IMR-90 (cell line): ENCODE data around the gene PAMR1. TPM values are rescaled to one million over a fixed set of nuclear protein-coding genes. Genes with fewer than 3 reads are reported as not detected.

Experiments
- ATAC-seq: fragments of 200-7000 bp; cut with Tn5 transposase; 2 replicates; pipeline ENCODE4 v1.9.1; 2020; ENCODE audit warnings: low read depth, mild to moderate bottlenecking, moderate library complexity
- BruUV-seq: library from RNA; stranded (reverse); fragments of 400-500 nt; replicated peaks from 2 replicates; lab custom pipeline; 2021; lab: Mats Ljungman, UMichigan
- CTCF ChIA-PET: fragments of 300-600 bp; formaldehyde crosslinking; extraction: SDS; loops from one replicate; lab custom pipeline; 2021; ENCODE audit warnings: antibody characterized with exemption; lab: Yijun Ruan, JAX
- POLR2A ChIA-PET: fragments of 300-600 bp; sonication (Branson Sonifier 250); formaldehyde crosslinking; loops from one replicate; lab custom pipeline; 2022; ENCODE audit warnings: antibody characterized with exemption; ENCODE audit not compliant: unreplicated experiment; lab: Charles Lee
- DNase-seq: peaks from one replicate; pipeline ENCODE4 v3.0.0; 2013
- H2AFZ ChIP-seq: replicated peaks from 2 replicates; pipeline ENCODE3; 2013; ENCODE audit warnings: low read length, mild to moderate bottlenecking; ENCODE audit not compliant: poor library complexity
- H2AK5ac ChIP-seq: 2 replicates; pipeline ENCODE4 v1.6.1; 2013; ENCODE audit warnings: low read depth, low read length, inconsistent platforms
- H2AK9ac ChIP-seq: replicated peaks from 2 replicates; pipeline ENCODE3; 2013; ENCODE audit warnings: mild to moderate bottlenecking, low read depth, low read length, moderate library complexity; ENCODE audit not compliant: poor library complexity
- H2BK120ac ChIP-seq: 2 replicates; pipeline ENCODE4 v1.6.1; 2013; ENCODE audit warnings: low read depth, low read length, inconsistent platforms
- H2BK15ac ChIP-seq: 3 replicates; pipeline ENCODE4 v1.6.1; 2013; ENCODE audit warnings: low read depth, low read length, inconsistent platforms
- H2BK20ac ChIP-seq: 2 replicates; pipeline ENCODE4 v1.6.1; 2013; ENCODE audit warnings: low read depth, mild to moderate bottlenecking, inconsistent platforms, low read length, moderate library complexity
- H2BK5ac ChIP-seq: 2 replicates; pipeline ENCODE4 v1.6.1; 2013; ENCODE audit warnings: mild to moderate bottlenecking, low read depth, low read length, inconsistent platforms; ENCODE audit not compliant: poor library complexity, severe bottlenecking
- H3K14ac ChIP-seq: replicated peaks from 2 replicates; pipeline ENCODE4 v1.6.1; 2013; ENCODE audit warnings: low read depth, low read length, inconsistent platforms
- H3K18ac ChIP-seq: 2 replicates; pipeline ENCODE4 v1.6.1; 2013; ENCODE audit warnings: low read depth, low read length, control low read depth
- H3K23ac ChIP-seq: 2 replicates; pipeline ENCODE4 v1.6.1; 2013; ENCODE audit warnings: low read depth, low read length, inconsistent platforms
- H3K27ac ChIP-seq: 2 replicates; pipeline ENCODE4 v1.5.1; 2013; ENCODE audit warnings: mild to moderate bottlenecking, control low read depth, low read length; ENCODE audit not compliant: insufficient read depth
- H3K27me3 ChIP-seq: 2 replicates; pipeline ENCODE4 v1.6.1; 2013; ENCODE audit warnings: low read length; ENCODE audit not compliant: control insufficient read depth, insufficient read depth
- H3K36me3 ChIP-seq: 2 replicates; pipeline ENCODE4 v1.6.1; 2013; ENCODE audit warnings: low read length, mixed read lengths; ENCODE audit not compliant: control insufficient read depth, insufficient read depth
- H3K4ac ChIP-seq: 2 replicates; pipeline ENCODE4 v1.6.1; 2013; ENCODE audit warnings: low read depth, low read length, inconsistent platforms
- H3K4me1 ChIP-seq: 2 replicates; pipeline ENCODE4 v1.6.1; 2013; ENCODE audit warnings: low read length, mixed read lengths; ENCODE audit not compliant: control insufficient read depth, insufficient read depth
- H3K4me2 ChIP-seq: 2 replicates; pipeline ENCODE4 v1.6.1; 2013; ENCODE audit warnings: low read depth, mild to moderate bottlenecking, control low read depth, low read length, moderate library complexity
- H3K4me3 ChIP-seq: 2 replicates; pipeline ENCODE4 v1.5.1; 2013; ENCODE audit warnings: low read depth, mild to moderate bottlenecking, control low read depth, low read length, moderate library complexity; ENCODE audit not compliant: insufficient read depth
- H3K56ac ChIP-seq: 2 replicates; pipeline ENCODE4 v1.6.1; 2013; ENCODE audit warnings: low read length, inconsistent platforms; ENCODE audit not compliant: insufficient read depth; ENCODE audit errors: extremely low read depth
- H3K79me1 ChIP-seq, 2 experiments: 2 replicates each; pipeline ENCODE4 v1.6.1; 2013; ENCODE audit warnings: low read length in 2 of 2, inconsistent platforms in 1 of 2, low read depth in 1 of 2
- H3K9ac ChIP-seq: 2 replicates; pipeline ENCODE4 v1.6.1; 2013; ENCODE audit warnings: low read depth, low read length, control low read depth
- H3K9me1 ChIP-seq: 2 replicates; pipeline ENCODE4 v1.6.1; 2013; ENCODE audit warnings: low read length, inconsistent platforms; ENCODE audit not compliant: insufficient read depth
- H3K9me3 ChIP-seq: 2 replicates; pipeline ENCODE4 v1.6.1; 2013; ENCODE audit warnings: low read length; ENCODE audit not compliant: control insufficient read depth, insufficient read depth
- H4K20me1 ChIP-seq: 2 replicates; pipeline ENCODE4 v1.6.1; 2013; ENCODE audit warnings: low read length, inconsistent platforms; ENCODE audit not compliant: insufficient read depth
- H4K5ac ChIP-seq: 2 replicates; pipeline ENCODE4 v1.6.1; 2013; ENCODE audit warnings: mild to moderate bottlenecking, low read depth, low read length, control low read depth
- H4K8ac ChIP-seq, 2 experiments: 2 replicates each; pipeline ENCODE4 v1.6.1; 2013; ENCODE audit warnings: low read depth in 2 of 2, low read length in 2 of 2, control low read depth in 1 of 2, inconsistent platforms in 1 of 2
- H4K91ac ChIP-seq: 2 replicates; pipeline ENCODE4 v1.6.1; 2013; ENCODE audit warnings: low read depth, low read length, inconsistent platforms; ENCODE audit not compliant: insufficient read depth
- BHLHE40 ChIP-seq: fragments of 150-350 bp; IDR thresholded peaks from 2 replicates; pipeline ENCODE4 v1.6.1; 2016; ENCODE audit warnings: mild to moderate bottlenecking, low read depth, low read length
- CEBPB ChIP-seq: IDR thresholded peaks from 2 replicates; pipeline ENCODE4 v1.6.1; 2012; ENCODE audit warnings: low read depth, low read length, improper control_type of control experiment
- CHD1 ChIP-seq: IDR thresholded peaks from 2 replicates; pipeline ENCODE4 v1.6.1; 2012; ENCODE audit warnings: low read depth, low read length, improper control_type of control experiment
- CTCF ChIP-seq: conservative IDR thresholded peaks from 2 replicates; pipeline ENCODE4 v1.5.1; 2012; ENCODE audit warnings: mild to moderate bottlenecking, low read depth, low read length, improper control_type of control experiment
- ELK1 ChIP-seq: fragments of 150-350 bp; IDR thresholded peaks from 2 replicates; pipeline ENCODE4 v1.6.1; 2016; ENCODE audit warnings: low read depth, mild to moderate bottlenecking, low read length, moderate library complexity, borderline replicate concordance
- FOS ChIP-seq: fragments of 150-350 bp; IDR thresholded peaks from 2 replicates; pipeline ENCODE4 v1.6.1; 2016; ENCODE audit warnings: low read depth, low read length
- MAZ ChIP-seq: IDR thresholded peaks from 2 replicates; pipeline ENCODE4 v1.6.1; 2012; ENCODE audit warnings: low read depth, mild to moderate bottlenecking, low read length, improper control_type of control experiment, moderate library complexity, borderline replicate concordance
- MXI1 ChIP-seq: IDR thresholded peaks from 2 replicates; pipeline ENCODE4 v1.6.1; 2012; ENCODE audit warnings: low read depth, mild to moderate bottlenecking, low read length, moderate library complexity, borderline replicate concordance
- NFE2L2 ChIP-seq: fragments of 150-350 bp; IDR thresholded peaks from 2 replicates; pipeline ENCODE4 v1.6.1; 2016; ENCODE audit warnings: low read depth, mild to moderate bottlenecking, low read length
- RAD21 ChIP-seq: IDR thresholded peaks from 2 replicates; pipeline ENCODE4 v1.6.1; 2012; ENCODE audit warnings: low read length, improper control_type of control experiment
- RCOR1 ChIP-seq: IDR thresholded peaks from 2 replicates; pipeline ENCODE4 v1.6.1; 2012; ENCODE audit warnings: mild to moderate bottlenecking, low read length, improper control_type of control experiment; ENCODE audit not compliant: insufficient replicate concordance
- SMC3 ChIP-seq: fragments of 150-350 bp; IDR thresholded peaks from 2 replicates; pipeline ENCODE4 v1.6.1; 2016; ENCODE audit warnings: low read depth, mild to moderate bottlenecking, antibody characterized with exemption, low read length, moderate library complexity
- whole genome bisulfite sequencing, 2 experiments: methylation state at CpG; one replicate each; pipeline versions ENCODE4 v1.1.5 to v1.1.7; 2013; ENCODE audit warnings: missing lambda C conversion rate in 2 of 2; ENCODE audit not compliant: insufficient read length in 1 of 2; ENCODE audit errors: extremely low coverage in 2 of 2; 5-methylcytosine and 5-hydroxymethylcytosine counted together
- dilution Hi-C: fragments of 300-500 bp; cut with HindIII; formaldehyde crosslinking; loops from one replicate; pipeline ENCODE4 v1.14.3; 2018; ENCODE audit warnings: low sequenced_read_pairs; ENCODE audit not compliant: unreplicated experiment
- in situ Hi-C: fragments of 300-500 bp; cut with MboI; formaldehyde crosslinking; loops from 3 replicates; pipeline ENCODE4 v1.14.3; 2019; ENCODE audit warnings: low sequenced_read_pairs, inconsistent platforms, mixed read lengths
- intact Hi-C: fragments of 100-400 bp; cut with micrococcal nuclease; formaldehyde crosslinking; loops from 2 replicates; pipeline ENCODE4 v1.10.0; 2022
- polyA plus RNA-seq, 3 experiments: library from polyadenylated mRNA; depleted of rRNA; stranded (reverse); fragments of >200 nt; gene quantifications; 2 replicates each; pipeline ENCODE4 v1.2.3, GENCODE V29; 2012; ENCODE audit warnings: low replicate concordance in 1 of 3
- total RNA-seq: library from RNA; depleted of rRNA; stranded (reverse); fragments of >200 nt; gene quantifications from 2 replicates; pipeline ENCODE4 v1.2.3, GENCODE V29; 2012
- TF ChIP-seq, protein P1 (sequence below): fragments of 150-350 bp; IDR thresholded peaks from 2 replicates; pipeline ENCODE4 v1.6.1; 2017; ENCODE audit warnings: mild to moderate bottlenecking, antibody characterized with exemption, low read length, low read depth

The PAMR1 gene
- total and polyA plus RNA-seq, 2 of the 4 experiments (the other 2 are of a cell fraction) = 70.7 to 80.7 TPM

DNA sequence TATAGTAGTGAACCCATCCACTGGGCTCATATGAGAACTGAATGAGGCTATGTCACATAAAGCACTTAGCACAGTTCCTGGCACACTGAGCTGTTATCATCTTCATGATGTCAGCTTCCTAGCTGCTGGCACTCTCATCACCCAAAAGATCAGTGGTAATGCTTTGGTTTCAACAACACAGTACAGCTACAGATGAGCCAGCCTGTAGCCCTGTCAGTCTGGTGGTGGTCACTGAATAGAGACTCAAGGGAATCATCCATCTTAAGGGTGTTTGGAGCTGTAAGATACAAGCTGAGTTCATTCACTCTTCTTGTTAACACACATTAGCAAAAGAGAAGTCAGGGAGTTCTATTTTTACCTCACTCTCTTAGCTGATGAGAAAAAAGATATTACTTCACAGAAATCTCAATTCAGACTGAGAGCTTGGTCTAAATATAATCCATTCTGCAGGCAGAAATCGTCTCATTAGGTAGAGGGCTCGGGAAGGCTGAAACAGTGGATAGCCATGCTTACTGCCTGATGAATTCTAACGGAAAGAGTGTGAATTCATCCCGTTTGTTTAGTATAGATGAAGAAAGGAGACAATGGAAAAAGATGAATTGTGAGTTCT lies 99.7 kb downstream of the PAMR1 start:
- Histone ChIP-seq H3K9ac (no peak overlapping the region), H2BK20ac (no peak overlapping the region)
- intact Hi-C loops = no loop called here

More for the DNA sequence above, 99.7 kb downstream of the PAMR1 start:
- no peak for ATAC-seq
- no peak overlapping the region for H3K4me2 ChIP-seq
- no peak for TF ChIP-seq FOS
- no peak for TF ChIP-seq CTCF
- TF ChIP-seq CHD1 = no peak
- no peak for TF ChIP-seq MXI1
- no peak for TF ChIP-seq CEBPB
- TF ChIP-seq MAZ = no peak
- TF ChIP-seq NFE2L2 = no peak
- TF ChIP-seq SMC3 = no peak
- TF ChIP-seq RCOR1 = no peak
- TF ChIP-seq RAD21 = no peak
- no peak for TF ChIP-seq ELK1
- no peak for TF ChIP-seq BHLHE40
- TF ChIP-seq, protein P1, sequence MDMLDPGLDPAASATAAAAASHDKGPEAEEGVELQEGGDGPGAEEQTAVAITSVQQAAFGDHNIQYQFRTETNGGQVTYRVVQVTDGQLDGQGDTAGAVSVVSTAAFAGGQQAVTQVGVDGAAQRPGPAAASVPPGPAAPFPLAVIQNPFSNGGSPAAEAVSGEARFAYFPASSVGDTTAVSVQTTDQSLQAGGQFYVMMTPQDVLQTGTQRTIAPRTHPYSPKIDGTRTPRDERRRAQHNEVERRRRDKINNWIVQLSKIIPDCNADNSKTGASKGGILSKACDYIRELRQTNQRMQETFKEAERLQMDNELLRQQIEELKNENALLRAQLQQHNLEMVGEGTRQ = no peak
- POLR2A ChIA-PET = no interaction called here
- CTCF ChIA-PET = no interaction called here
- BruUV-seq = no TSS peak
- H3K27ac ChIP-seq = no peak overlapping the region
- peak overlapping the region; percentile 38; the same call in 1 of the 2 replicates for H3K18ac ChIP-seq
- peak overlapping the region; percentile 48; the same call in 1 of the 2 replicates for H3K23ac ChIP-seq
- WGBS, 2 experiments = 90% methylated on average over 2 of the region's 4 CpGs; no CpG with 5 or more reads in 1 of the 2 experiments
- H3K9me3 ChIP-seq = no peaks in the 10 kb centered on the region
- no peak overlapping the region for H3K4me3 ChIP-seq
- in situ Hi-C loops = no loop called here
- no peak overlapping the region for H2AK9ac ChIP-seq
- no peak overlapping the region; the same call in 1 of the 2 replicates for H2AK5ac ChIP-seq
- no peak overlapping the region for H3K56ac ChIP-seq
- peak overlapping the region; percentile 5 for H2BK5ac ChIP-seq
- H3K4ac ChIP-seq = no peak overlapping the region
- H3K79me1 ChIP-seq = peaks cover 0 to 10% of the 10 kb centered on the region in 2 experiments; a peak in 1 of 4 replicates
- H2BK15ac ChIP-seq = no peak overlapping the region
- no peak overlapping the region for H2AFZ ChIP-seq
- dilution Hi-C loops = no loop called here
- H3K14ac ChIP-seq = 0 out of 2 replicates have a peak overlapping the region, but pooled peaks have one; percentile 7
- peak overlapping the region; percentile 48; the same call in 1 of the 2 replicates for H4K5ac ChIP-seq
- H4K8ac ChIP-seq = no peak overlapping the region
- H3K9me1 ChIP-seq = peaks cover 5% of the 10 kb centered on the region; the same call in 1 of the 2 replicates
- peaks cover 17% of the 10 kb centered on the region for H3K36me3 ChIP-seq
- no peaks in the 10 kb centered on the region; the same call in 1 of the 2 replicates for H3K27me3 ChIP-seq
- H4K20me1 ChIP-seq = no peaks in the 10 kb centered on the region; the same call in 1 of the 2 replicates
- DNase-seq = no peak
- H3K4me1 ChIP-seq = peaks cover 3% of the 10 kb centered on the region; the same call in 1 of the 2 replicates
- no peak overlapping the region for H2BK120ac ChIP-seq
- no peak overlapping the region for H4K91ac ChIP-seq
